HG02870 (cell line): ENCODE data around the gene MYCBP.

ENCODE experiments used
- ATAC-seq: cut with Tn5 transposase; IDR thresholded peaks from one replicate; pipeline ENCODE4 v1.9.1; 2021; ENCODE audit warnings: mild to moderate bottlenecking, moderate library complexity; ENCODE audit not compliant: unreplicated experiment

The MYCBP gene

GRCh38 chr1:38826886-38827285, 46.3 kb downstream of the MYCBP start:
- no peak for ATAC-seq

GRCh38 chr1:38826262-38826661, 46.9 kb downstream of the MYCBP start:
- ATAC-seq = no peak

- ATAC-seq = no peak
Observed at GRCh38 chr1:38820860-38821259, 52.3 kb downstream of the MYCBP start.

GRCh38 chr1:38819516-38819915, 53.6 kb downstream of the MYCBP start:
- no peak for ATAC-seq

GRCh38 chr1:38819040-38819439, 54.1 kb downstream of the MYCBP start:
- ATAC-seq = no peak

GRCh38 chr1:38818175-38818976, 54.8 kb downstream of the MYCBP start:
- ATAC-seq = no peak

- no peak for ATAC-seq
Observed at GRCh38 chr1:38817267-38818174, 55.6 kb downstream of the MYCBP start.

GRCh38 chr1:38815903-38816627, 57.1 kb downstream of the MYCBP start:
- ATAC-seq = peak; percentile 71

- ATAC-seq = no peak
Observed at GRCh38 chr1:38814984-38815464, 58.1 kb downstream of the MYCBP start.

GRCh38 chr1:38814444-38814983, 58.6 kb downstream of the MYCBP start:
- ATAC-seq = no peak

GRCh38 chr1:38812981-38813380, 60.2 kb downstream of the MYCBP start:
- ATAC-seq = no peak
